ENCODE data around the gene NFATC2.

DNA sequence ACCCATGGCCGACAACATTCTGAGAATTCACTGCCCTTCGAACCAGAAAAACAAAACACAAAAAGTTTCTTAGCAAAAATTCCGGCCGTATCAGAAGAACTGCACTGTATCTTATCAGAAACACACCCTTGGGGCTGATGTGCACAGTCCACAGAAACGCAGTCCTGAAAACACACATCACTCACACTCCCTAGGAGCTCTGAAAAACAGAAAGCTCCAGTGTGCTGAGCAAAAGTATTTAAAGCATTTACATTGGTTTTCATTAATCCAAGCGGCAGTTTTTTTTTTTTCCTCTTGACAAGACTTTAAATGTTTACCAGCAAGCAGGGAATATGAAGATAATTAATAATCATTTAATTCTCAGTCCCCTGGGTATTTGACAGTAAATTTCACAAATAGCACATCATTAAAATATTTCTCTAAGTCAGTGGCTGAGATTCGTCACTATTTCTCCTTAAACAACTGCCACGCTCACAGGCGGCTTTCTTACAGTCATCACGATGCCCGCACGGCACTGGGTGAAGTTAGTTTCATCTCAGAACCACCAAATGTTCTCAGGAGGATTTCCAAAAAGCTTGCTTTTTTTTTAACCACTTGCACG is 13.3 kb downstream of the NFATC2 start:
- no peak for TF ChIP-seq TAF1 (IDR thresholded peaks at IDR 0.05; ENCODE audit: borderline replicate concordance, insufficient read depth, low read length)
- TF ChIP-seq, protein P1, sequence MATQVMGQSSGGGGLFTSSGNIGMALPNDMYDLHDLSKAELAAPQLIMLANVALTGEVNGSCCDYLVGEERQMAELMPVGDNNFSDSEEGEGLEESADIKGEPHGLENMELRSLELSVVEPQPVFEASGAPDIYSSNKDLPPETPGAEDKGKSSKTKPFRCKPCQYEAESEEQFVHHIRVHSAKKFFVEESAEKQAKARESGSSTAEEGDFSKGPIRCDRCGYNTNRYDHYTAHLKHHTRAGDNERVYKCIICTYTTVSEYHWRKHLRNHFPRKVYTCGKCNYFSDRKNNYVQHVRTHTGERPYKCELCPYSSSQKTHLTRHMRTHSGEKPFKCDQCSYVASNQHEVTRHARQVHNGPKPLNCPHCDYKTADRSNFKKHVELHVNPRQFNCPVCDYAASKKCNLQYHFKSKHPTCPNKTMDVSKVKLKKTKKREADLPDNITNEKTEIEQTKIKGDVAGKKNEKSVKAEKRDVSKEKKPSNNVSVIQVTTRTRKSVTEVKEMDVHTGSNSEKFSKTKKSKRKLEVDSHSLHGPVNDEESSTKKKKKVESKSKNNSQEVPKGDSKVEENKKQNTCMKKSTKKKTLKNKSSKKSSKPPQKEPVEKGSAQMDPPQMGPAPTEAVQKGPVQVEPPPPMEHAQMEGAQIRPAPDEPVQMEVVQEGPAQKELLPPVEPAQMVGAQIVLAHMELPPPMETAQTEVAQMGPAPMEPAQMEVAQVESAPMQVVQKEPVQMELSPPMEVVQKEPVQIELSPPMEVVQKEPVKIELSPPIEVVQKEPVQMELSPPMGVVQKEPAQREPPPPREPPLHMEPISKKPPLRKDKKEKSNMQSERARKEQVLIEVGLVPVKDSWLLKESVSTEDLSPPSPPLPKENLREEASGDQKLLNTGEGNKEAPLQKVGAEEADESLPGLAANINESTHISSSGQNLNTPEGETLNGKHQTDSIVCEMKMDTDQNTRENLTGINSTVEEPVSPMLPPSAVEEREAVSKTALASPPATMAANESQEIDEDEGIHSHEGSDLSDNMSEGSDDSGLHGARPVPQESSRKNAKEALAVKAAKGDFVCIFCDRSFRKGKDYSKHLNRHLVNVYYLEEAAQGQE (IDR thresholded peaks at IDR 0.05; ENCODE audit: insufficient read depth in 1 of 2, low read depth in 2 of 2, low read length in 2 of 2) = no peak

Measured in PFSK-1 (cell line).